Kidney (tissue), 22 donors: Measurements from ENCODE around the gene IFIH1. TPM values are rescaled to one million over a fixed set of nuclear protein-coding genes. Genes with fewer than 3 reads are reported as not detected.

ENCODE experiments used
- DNase-seq, 5 donors: peaks; one replicate each; pipeline ENCODE4 v3.0.0-alpha.2; 2013 to 2020
- FAIRE-seq: peaks from 2 replicates; lab custom pipeline; 2012; peaks lifted over from hg19 to GRCh38; lab: Jason Lieb, UNC
- H3K27ac ChIP-seq, 2 donors: one replicate each; pipeline ENCODE4 v1.7.0; 2013; ENCODE audit warnings: low read depth in 2 of 2, low read length in 2 of 2, inconsistent platforms in 1 of 2
- H3K27me3 ChIP-seq: one replicate; pipeline ENCODE4 v1.7.1; 2013; ENCODE audit warnings: low read length, inconsistent platforms; ENCODE audit not compliant: control insufficient read depth, insufficient read depth
- H3K36me3 ChIP-seq, 3 donors: one replicate each; pipeline versions ENCODE4 v1.7.0 to v1.7.1; 2013; ENCODE audit warnings: low read length in 3 of 3, control low read depth in 1 of 3, inconsistent platforms in 1 of 3; ENCODE audit not compliant: insufficient read depth in 3 of 3, control insufficient read depth in 2 of 3
- H3K4me1 ChIP-seq, 3 donors: one replicate each; pipeline versions ENCODE4 v1.7.0 to v1.7.1; 2013; ENCODE audit warnings: low read length in 3 of 3, inconsistent platforms in 1 of 3, low read depth in 1 of 3; ENCODE audit not compliant: control insufficient read depth in 2 of 3, insufficient read depth in 2 of 3
- H3K4me3 ChIP-seq, 3 donors: one replicate each; pipeline versions ENCODE4 v1.7.0 to v1.8.1; 2013; ENCODE audit warnings: low read length in 3 of 3, control low read depth in 1 of 3, inconsistent platforms in 1 of 3
- H3K9ac ChIP-seq, 3 donors: one replicate each; pipeline versions ENCODE4 v1.7.0 to v1.7.1; 2013; ENCODE audit warnings: low read length in 3 of 3, control low read depth in 1 of 3, inconsistent platforms in 1 of 3
- H3K9me3 ChIP-seq, 3 donors: one replicate each; pipeline versions ENCODE4 v1.7.0 to v1.7.1; 2013; ENCODE audit warnings: low read length in 3 of 3, control low read depth in 1 of 3, inconsistent platforms in 1 of 3; ENCODE audit not compliant: control insufficient read depth in 2 of 3, insufficient read depth in 1 of 3
- intact Hi-C: fragments of 100-400 bp; cut with DNase I; formaldehyde crosslinking; loops from one replicate; pipeline ENCODE4 v1.11.1; 2022
- long read RNA-seq, 10 donors: library from polyadenylated mRNA in 1 of 10; unstranded in 1 of 10; transcript quantifications; one replicate each; pipeline ENCODE4 v2.0.0 and lab custom pipeline, GENCODE V29; 2021 to 2026
- polyA plus RNA-seq: library from polyadenylated mRNA; stranded (reverse); fragments of 350-450 nt; fragmentation: Illumina TruSeq; extraction: RNeasy Lipid Tissue Mini Kit (QIAGEN cat#74804); gene quantifications from one replicate; pipeline ENCODE4 v1.2.3, GENCODE V29; 2014; ENCODE audit warnings: low read depth, low replicate concordance; ENCODE audit not compliant: insufficient read depth
- total RNA-seq: library from RNA; stranded (reverse); fragmentation: NEBNext Ultra II Directional; extraction: Animal tissue kit (Norgen Biotek cat#: 25700); gene quantifications from one replicate; pipeline ENCODE4 v1.2.1, GENCODE V29; 2021
- TF ChIP-seq, protein P1 (sequence below): IDR thresholded peaks from 3 replicates; pipeline ENCODE4 v1.5.1; 2012; ENCODE audit warnings: mild to moderate bottlenecking, moderate library complexity, borderline replicate concordance; ENCODE audit not compliant: insufficient read depth; ENCODE audit errors: extremely low read depth
- donor health status: control.
- donor health status: control.
- donor health status: control.
- donor health status: control.
- donor health status: control.
- donor health status: DM: yes; HTN: yes; CAD: no.
- donor health status: Normal renal cell carcinoma (clear cell type).

Gene IFIH1
- 21.6 TPM for total RNA-seq
- polyA plus RNA-seq: 11.3 TPM
- long read RNA-seq, donor 1, partial matches to known transcripts: 0 of 2 reads
- long read RNA-seq, donor 1, other reads (novel, unspliced or antisense): 0 of 2 reads
- long read RNA-seq, donor 2: 0 reads
- long read RNA-seq, donor 3, partial matches to known transcripts: 0 of 2 reads
- long read RNA-seq, donor 3, other reads (novel, unspliced or antisense): 0 of 2 reads
- long read RNA-seq, donor 4: 0 reads
- long read RNA-seq, donor 5: 0 reads
- long read RNA-seq, donor 6: 0 reads
- long read RNA-seq, donor 7, transcript IFIH1-207 (16 exons, 3,544 nt): major isoform, 9 of 20 reads
- long read RNA-seq, donor 7, partial matches to known transcripts: 6 of 20 reads
- long read RNA-seq, donor 7, other reads (novel, unspliced or antisense): 2 of 20 reads
- long read RNA-seq, donor 8, partial matches to known transcripts: 0 of 1 reads
- long read RNA-seq, donor 8, other reads (novel, unspliced or antisense): 0 of 1 reads
- long read RNA-seq, donor 9: 0 reads
- long read RNA-seq, donor 10: 0 reads

DNA sequence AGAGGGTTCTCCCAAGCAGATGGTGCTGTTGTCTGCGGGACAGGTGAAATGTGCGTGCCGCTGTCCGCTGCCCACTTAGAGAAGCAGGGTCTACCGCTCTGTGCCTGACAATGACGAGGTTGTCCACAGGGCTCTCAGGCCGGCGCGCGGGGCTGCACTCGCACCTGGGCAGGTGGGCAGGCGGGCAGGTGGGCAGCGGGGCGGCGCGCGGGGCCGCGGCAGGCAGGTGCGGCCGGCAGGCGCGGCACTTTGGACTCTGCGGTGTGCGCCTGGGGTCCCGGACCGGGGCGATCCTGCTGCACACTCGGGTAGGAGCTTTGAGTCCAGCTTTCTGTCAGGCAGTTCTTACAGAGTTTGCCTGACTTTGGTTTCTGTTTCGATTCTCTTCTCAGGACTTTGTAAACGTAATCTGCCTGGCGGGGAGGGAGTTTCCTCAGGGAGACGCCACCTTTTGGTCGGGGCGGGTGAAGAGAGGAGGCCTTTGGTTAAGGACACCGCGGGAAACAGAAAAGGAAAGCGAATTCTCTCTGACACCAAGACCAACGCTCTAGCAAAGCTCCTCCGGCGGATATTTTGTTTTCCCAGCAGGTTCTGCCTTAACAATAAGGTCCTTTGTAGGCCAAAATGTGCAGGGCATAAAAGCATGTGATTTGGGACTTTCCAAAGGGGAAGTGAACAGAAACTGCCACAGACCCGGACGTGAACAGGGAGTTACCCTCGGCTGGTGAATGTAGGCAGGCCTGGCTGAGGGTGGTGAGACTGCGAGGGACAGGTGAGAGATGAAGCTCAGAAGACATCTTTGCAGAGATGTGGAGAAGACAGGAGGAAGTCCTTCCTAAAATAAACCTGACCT lies at the start of gene IFIH1:
Gene IFIH1, minus strand, starts transcription at position 357 of the 853 bp plus-strand sequence. CDS start 377 bp downstream, outside the sequence.
- DNase-seq (peak; percentile 67 to 93 (median 88)), FAIRE-seq (peak; percentile 54)
- Histone ChIP-seq H3K9ac (peak within 1 kb of the TSS; percentile 70 to 95 (median 94)), H3K9me3 (no peaks in the 10 kb centered on the region), H3K27ac (peak within 1 kb of the TSS; percentile 88 to 95), H3K4me3 (peak within 1 kb of the TSS; percentile 80 to 99 (median 89)), H3K27me3 (no peaks in the 10 kb centered on the region), H3K36me3 (no peaks in the 10 kb centered on the region), H3K4me1 (peaks cover 0 to 13% (median 7%) of the 10 kb centered on the region in 3 donors)
- intact Hi-C loops: no loop called here
- TF ChIP-seq, protein P1, sequence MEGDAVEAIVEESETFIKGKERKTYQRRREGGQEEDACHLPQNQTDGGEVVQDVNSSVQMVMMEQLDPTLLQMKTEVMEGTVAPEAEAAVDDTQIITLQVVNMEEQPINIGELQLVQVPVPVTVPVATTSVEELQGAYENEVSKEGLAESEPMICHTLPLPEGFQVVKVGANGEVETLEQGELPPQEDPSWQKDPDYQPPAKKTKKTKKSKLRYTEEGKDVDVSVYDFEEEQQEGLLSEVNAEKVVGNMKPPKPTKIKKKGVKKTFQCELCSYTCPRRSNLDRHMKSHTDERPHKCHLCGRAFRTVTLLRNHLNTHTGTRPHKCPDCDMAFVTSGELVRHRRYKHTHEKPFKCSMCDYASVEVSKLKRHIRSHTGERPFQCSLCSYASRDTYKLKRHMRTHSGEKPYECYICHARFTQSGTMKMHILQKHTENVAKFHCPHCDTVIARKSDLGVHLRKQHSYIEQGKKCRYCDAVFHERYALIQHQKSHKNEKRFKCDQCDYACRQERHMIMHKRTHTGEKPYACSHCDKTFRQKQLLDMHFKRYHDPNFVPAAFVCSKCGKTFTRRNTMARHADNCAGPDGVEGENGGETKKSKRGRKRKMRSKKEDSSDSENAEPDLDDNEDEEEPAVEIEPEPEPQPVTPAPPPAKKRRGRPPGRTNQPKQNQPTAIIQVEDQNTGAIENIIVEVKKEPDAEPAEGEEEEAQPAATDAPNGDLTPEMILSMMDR: peak; percentile 36

DNA sequence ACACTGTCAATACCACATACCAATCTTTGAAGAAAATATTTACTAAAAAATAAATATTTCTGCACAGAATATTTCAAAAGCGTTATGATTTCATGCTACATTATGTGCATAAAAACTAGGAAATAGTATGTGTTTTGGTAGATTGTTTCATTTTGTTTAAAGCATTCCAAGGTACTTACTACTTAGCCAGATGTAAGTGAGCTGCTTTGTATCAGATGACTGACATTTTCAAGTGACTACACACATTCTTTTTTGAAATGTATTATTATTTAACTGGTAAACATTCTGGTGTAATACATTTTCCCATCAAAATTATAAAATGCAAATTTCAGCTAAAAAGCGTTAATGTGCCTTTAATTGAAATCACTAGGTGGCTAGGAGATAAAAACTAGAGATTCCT lies 46.9 kb upstream of the IFIH1 start:
- H3K4me1 ChIP-seq: no peaks in the 10 kb centered on the region
- H3K4me3 ChIP-seq: no peak overlapping the region

DNA sequence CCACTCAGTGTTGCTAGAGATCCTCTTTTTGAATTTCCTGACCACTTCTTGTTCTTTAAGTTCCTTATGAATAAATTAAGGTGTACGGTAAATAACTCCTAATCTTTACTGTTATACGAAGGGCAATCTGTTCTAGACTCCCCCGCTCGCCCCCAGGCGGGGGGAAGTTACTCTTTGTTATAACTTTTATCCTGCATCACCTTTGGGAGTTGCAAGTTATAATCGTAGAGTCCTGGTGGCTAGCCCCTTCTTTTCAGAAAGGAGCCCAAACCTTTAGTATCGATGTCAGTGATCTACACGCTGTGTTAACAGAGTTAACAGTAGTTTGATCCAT lies 26.1 kb upstream of the IFIH1 start:
- H3K36me3 ChIP-seq: no peaks in the 10 kb centered on the region
- TF ChIP-seq, protein P1: no peak
- intact Hi-C loops: no loop called here
- peak overlapping the region; percentile 79 to 83 (median 80) for H3K9ac ChIP-seq
- H3K27me3 ChIP-seq: no peaks in the 10 kb centered on the region
- no peak for FAIRE-seq
- DNase-seq: peak in 1 of 5 donors; percentile 53
- peak overlapping the region; percentile 87 to 96 (median 92) for H3K4me3 ChIP-seq
- H3K4me1 ChIP-seq: peaks cover 0 to 6% (median 0%) of the 10 kb centered on the region in 3 donors
- H3K27ac ChIP-seq: peak overlapping the region; percentile 68 to 74
- no peaks in the 10 kb centered on the region for H3K9me3 ChIP-seq

More for the DNA sequence above, 46.9 kb upstream of the IFIH1 start:
- H3K36me3 ChIP-seq: no peaks in the 10 kb centered on the region
- DNase-seq (no peak), FAIRE-seq (no peak)
- no peak overlapping the region for H3K27ac ChIP-seq
- no peak overlapping the region for H3K9ac ChIP-seq
- intact Hi-C loops: no loop called here
- TF ChIP-seq, protein P1: no peak
- H3K9me3 ChIP-seq: no peaks in the 10 kb centered on the region
- no peaks in the 10 kb centered on the region for H3K27me3 ChIP-seq
